Measurements from ENCODE around the gene C17orf67. TPM values are rescaled to one million over a fixed set of nuclear protein-coding genes. Genes with fewer than 3 reads are reported as not detected.

The C17orf67 gene
- total RNA-seq, 1 experiment from 2014 or later, result 3.5 TPM

- no peak for DNase-seq (ENCODE audit: low read depth)
- in situ Hi-C loops (cut with HindIII; ENCODE audit: low pct_unique_long_range_greater_than_20kb, low sequenced_read_pairs), result no loop called here
Observed at GRCh38 chr17:56755310-56755709, 78.4 kb downstream of the C17orf67 start.

GRCh38 chr17:56754523-56755208 is 79.1 kb downstream of the C17orf67 start:
- in situ Hi-C loops (cut with HindIII; ENCODE audit: low pct_unique_long_range_greater_than_20kb, low sequenced_read_pairs), result no loop called here
- no peak for DNase-seq (ENCODE audit: low read depth)

DNA sequence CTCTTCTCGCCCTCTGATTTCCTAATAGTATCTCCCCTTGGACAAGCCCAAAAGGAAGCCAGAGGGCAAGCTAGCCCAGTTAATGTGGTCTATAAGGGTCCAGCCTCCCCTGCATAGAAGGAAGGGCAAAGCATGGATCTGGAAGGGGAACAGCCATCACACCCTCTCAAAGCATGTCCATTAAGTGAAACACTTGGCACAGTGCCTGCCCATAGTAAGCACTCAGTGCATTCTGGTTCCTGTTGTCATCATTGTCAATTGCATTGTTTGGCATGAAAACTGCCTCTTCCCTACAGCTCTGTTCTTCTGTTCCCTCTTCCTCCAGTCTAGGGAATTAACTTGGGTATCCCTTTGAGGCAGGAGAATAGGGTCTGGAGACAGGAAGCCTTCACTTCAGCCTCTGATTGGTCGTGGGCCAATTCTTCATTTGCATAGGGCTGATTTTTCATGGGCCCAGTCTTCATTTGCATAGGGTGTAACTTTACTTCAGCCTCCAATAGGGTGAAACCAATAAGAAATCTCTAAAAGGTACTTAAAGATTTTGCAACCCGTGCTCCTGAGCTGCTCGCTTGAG is 81.4 kb downstream of the C17orf67 start:
- in situ Hi-C loops (cut with HindIII; ENCODE audit: low pct_unique_long_range_greater_than_20kb, low sequenced_read_pairs), result no loop called here

GRCh38 chr17:56751145-56751738 is 82.5 kb downstream of the C17orf67 start:
- in situ Hi-C loops (cut with HindIII; ENCODE audit: low pct_unique_long_range_greater_than_20kb, low sequenced_read_pairs), result no loop called here
- DNase-seq (ENCODE audit: low read depth), result no peak

More for the DNA sequence above, 81.4 kb downstream of the C17orf67 start:
- DNase-seq (ENCODE audit: low read depth), result no peak

DNA sequence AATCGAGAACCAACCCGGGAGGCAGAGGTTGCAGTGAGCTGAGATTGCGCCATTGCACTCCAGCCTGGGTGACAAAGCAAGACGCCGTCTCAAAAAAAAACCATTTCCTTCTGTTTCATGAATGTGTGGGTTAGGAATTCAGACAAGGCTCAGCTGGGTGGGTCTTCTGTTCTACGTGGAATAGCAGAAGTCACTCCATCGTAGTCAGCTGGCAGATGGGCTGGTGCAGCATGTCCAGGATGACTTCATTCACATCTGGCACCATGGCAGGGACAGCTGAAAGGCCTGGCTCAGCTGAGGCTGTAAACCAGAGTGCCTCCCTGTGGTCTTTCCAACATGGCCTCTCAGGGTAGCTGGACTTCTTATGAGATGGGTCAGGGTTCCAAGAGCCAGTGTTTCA is 89.0 kb downstream of the C17orf67 start:
- in situ Hi-C loops (cut with HindIII; ENCODE audit: low pct_unique_long_range_greater_than_20kb, low sequenced_read_pairs), result no loop called here
- no peak for DNase-seq (ENCODE audit: low read depth)

- in situ Hi-C loops (cut with HindIII; ENCODE audit: low pct_unique_long_range_greater_than_20kb, low sequenced_read_pairs), result no loop called here
- no peak for DNase-seq (ENCODE audit: low read depth)
Observed at GRCh38 chr17:56742601-56743000, 91.1 kb downstream of the C17orf67 start.

Other genes starting within 250 kb of the C17orf67 start
- gene NOG, start 240.2 kb downstream of the C17orf67 start, total RNA-seq (2014; rRNA removed; shearing (Covaris generic); ENCODE audit: low replicate concordance), result 1.5 TPM in 1 of 2 replicates, not detected in the other
- gene DGKE, start 231 bp upstream of the C17orf67 start, total RNA-seq (2014; rRNA removed; shearing (Covaris generic); ENCODE audit: low replicate concordance), result 0.12 and 8.7 TPM in 2 replicates
- 10.2 and 17.0 TPM in 2 replicates for gene TRIM25, start 80.1 kb upstream of the C17orf67 start, total RNA-seq (2014; rRNA removed; shearing (Covaris generic); ENCODE audit: low replicate concordance)
- 7.4 and 9.5 TPM in 2 replicates for gene COIL, start 127.1 kb upstream of the C17orf67 start, total RNA-seq (2014; rRNA removed; shearing (Covaris generic); ENCODE audit: low replicate concordance)
- 39.4 and 117 TPM in 2 replicates for gene SCPEP1, start 144.2 kb upstream of the C17orf67 start, total RNA-seq (2014; rRNA removed; shearing (Covaris generic); ENCODE audit: low replicate concordance)